ENCODE data around the gene GLT6D1. TPM values are rescaled to one million over a fixed set of nuclear protein-coding genes. Genes with fewer than 3 reads are reported as not detected.

The GLT6D1 gene
- total RNA-seq, 1 experiment from 2014 or later: not detected

GRCh38 chr9:135677641-135678168, 38.4 kb upstream of the GLT6D1 start:
- CTCF ChIA-PET: no interaction called here

DNA sequence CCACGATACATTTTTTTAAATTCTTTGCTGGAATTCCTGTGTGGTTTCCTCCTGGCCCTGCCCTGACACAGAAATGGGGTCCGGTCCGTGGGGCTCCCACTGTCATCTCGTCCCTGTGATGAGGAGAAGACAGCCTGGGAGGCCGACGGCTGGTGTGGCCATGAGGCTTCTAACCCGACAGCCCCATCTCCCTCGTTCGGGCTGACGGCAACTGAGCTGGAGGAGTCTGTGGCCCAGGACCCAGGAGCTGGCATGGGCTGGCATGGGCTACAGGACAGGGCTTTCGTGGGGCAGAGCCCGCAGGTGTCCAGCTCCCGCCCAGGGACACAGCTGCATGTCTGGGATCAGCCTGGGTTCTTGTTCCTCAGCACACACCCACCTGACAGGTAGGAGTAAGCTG, 37.6 kb upstream of the GLT6D1 start:
- no peaks in the 10 kb centered on the region for H3K4me1 ChIP-seq (ENCODE audit: control insufficient read depth, insufficient read depth, low read length)
- no peaks in the 10 kb centered on the region for H3K9me3 ChIP-seq (ENCODE audit: control insufficient read depth, insufficient read depth, low read depth, low read length)
- in situ Hi-C loops (cut with HindIII; ENCODE audit: low pct_unique_long_range_greater_than_20kb, low sequenced_read_pairs): no loop called here
- intact Hi-C loops (cut with micrococcal nuclease; ENCODE audit: unreplicated experiment): no loop called here
- BruUV-seq (replicated peaks): no TSS peak
- ChIA-PET POLR2A (no interaction called here), CTCF (no interaction called here)
- no peaks in the 10 kb centered on the region for H3K36me3 ChIP-seq (ENCODE audit: control insufficient read depth, insufficient read depth, low read length)
- TF ChIP-seq TCF7L2 (IDR thresholded peaks at IDR 0.05; ENCODE audit: low read depth, low read length) (no peak), CTCF (IDR thresholded peaks at IDR 0.05) (no peak), SIN3A (IDR thresholded peaks at IDR 0.05; ENCODE audit: borderline replicate concordance, insufficient read depth, low read depth, low read length) (no peak), REST (IDR thresholded peaks at IDR 0.05; ENCODE audit: insufficient read depth in 1 of 2, low read depth in 2 of 2, low read length in 1 of 2) (no peak)
- no peak for DNase-seq (ENCODE audit: low read depth, low spot score)
- H3K4me3 ChIP-seq (ENCODE audit: low read depth in 2 of 2, low read length in 2 of 2): no peak overlapping the region
- ATAC-seq: no peak
- H3K27me3 ChIP-seq (ENCODE audit: control insufficient read depth, insufficient read depth, low read length): no peaks in the 10 kb centered on the region
- H3K27ac ChIP-seq (ENCODE audit: low read length): no peak overlapping the region

More at GRCh38 chr9:135677641-135678168, 38.4 kb upstream of the GLT6D1 start:
- no peak overlapping the region for H3K27ac ChIP-seq (ENCODE audit: low read length)
- H3K4me3 ChIP-seq (ENCODE audit: low read depth in 2 of 2, low read length in 2 of 2): no peak overlapping the region
- ATAC-seq (no peak), DNase-seq (ENCODE audit: low read depth, low spot score) (no peak)
- POLR2A ChIA-PET: interaction anchor here (0.5 kb wide), 1 partner anchor 56 kb away, joined by 3 read pairs; no protein-coding TSS in a partner anchor
- intact Hi-C loops (cut with micrococcal nuclease; ENCODE audit: unreplicated experiment) (no loop called here), in situ Hi-C loops (cut with HindIII; ENCODE audit: low pct_unique_long_range_greater_than_20kb, low sequenced_read_pairs) (no loop called here)
- H3K9me3 ChIP-seq (ENCODE audit: control insufficient read depth, insufficient read depth, low read depth, low read length): no peaks in the 10 kb centered on the region
- H3K27me3 ChIP-seq (ENCODE audit: control insufficient read depth, insufficient read depth, low read length): no peaks in the 10 kb centered on the region
- no TSS peak for BruUV-seq (replicated peaks)
- H3K36me3 ChIP-seq (ENCODE audit: control insufficient read depth, insufficient read depth, low read length): no peaks in the 10 kb centered on the region
- no peak for TF ChIP-seq TCF7L2 (IDR thresholded peaks at IDR 0.05; ENCODE audit: low read depth, low read length)
- TF ChIP-seq POLR2AphosphoS5 (IDR thresholded peaks at IDR 0.05; ENCODE audit: low read depth, low read length): no peak
- TF ChIP-seq REST (IDR thresholded peaks at IDR 0.05; ENCODE audit: insufficient read depth in 1 of 2, low read depth in 2 of 2, low read length in 1 of 2): no peak
- TF ChIP-seq SIN3A (IDR thresholded peaks at IDR 0.05; ENCODE audit: borderline replicate concordance, insufficient read depth, low read depth, low read length): no peak
- TF ChIP-seq CTCF (IDR thresholded peaks at IDR 0.05): no peak
- H3K4me1 ChIP-seq (ENCODE audit: control insufficient read depth, insufficient read depth, low read length): no peaks in the 10 kb centered on the region
